ENCODE results near the gene SIRT4.

The SIRT4 gene

DNA sequence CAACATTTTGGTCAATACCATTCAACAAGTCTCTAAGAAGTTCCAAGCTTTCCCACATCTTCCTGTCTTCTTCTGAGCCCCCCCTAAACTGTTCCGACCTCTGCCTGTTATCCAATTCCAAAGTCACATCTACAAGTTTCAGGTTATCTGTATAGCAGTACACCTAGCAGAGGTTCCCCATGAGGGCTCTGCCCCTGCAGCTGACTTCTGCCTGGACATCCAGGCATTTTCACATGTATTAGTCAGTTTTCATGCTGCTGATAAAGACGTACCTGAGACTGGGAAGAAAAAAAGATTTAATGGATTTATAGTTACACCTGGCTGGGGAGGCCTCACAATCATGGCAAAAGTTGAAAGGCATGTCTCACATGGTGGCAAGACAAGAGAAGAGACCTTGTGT lies 35.6 kb downstream of the SIRT4 start:
- TF ChIP-seq, protein P1, sequence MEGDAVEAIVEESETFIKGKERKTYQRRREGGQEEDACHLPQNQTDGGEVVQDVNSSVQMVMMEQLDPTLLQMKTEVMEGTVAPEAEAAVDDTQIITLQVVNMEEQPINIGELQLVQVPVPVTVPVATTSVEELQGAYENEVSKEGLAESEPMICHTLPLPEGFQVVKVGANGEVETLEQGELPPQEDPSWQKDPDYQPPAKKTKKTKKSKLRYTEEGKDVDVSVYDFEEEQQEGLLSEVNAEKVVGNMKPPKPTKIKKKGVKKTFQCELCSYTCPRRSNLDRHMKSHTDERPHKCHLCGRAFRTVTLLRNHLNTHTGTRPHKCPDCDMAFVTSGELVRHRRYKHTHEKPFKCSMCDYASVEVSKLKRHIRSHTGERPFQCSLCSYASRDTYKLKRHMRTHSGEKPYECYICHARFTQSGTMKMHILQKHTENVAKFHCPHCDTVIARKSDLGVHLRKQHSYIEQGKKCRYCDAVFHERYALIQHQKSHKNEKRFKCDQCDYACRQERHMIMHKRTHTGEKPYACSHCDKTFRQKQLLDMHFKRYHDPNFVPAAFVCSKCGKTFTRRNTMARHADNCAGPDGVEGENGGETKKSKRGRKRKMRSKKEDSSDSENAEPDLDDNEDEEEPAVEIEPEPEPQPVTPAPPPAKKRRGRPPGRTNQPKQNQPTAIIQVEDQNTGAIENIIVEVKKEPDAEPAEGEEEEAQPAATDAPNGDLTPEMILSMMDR (IDR thresholded peaks at IDR 0.05; ENCODE audit: insufficient read depth, low read depth, low read length, missing control alignments), result no peak

DNA sequence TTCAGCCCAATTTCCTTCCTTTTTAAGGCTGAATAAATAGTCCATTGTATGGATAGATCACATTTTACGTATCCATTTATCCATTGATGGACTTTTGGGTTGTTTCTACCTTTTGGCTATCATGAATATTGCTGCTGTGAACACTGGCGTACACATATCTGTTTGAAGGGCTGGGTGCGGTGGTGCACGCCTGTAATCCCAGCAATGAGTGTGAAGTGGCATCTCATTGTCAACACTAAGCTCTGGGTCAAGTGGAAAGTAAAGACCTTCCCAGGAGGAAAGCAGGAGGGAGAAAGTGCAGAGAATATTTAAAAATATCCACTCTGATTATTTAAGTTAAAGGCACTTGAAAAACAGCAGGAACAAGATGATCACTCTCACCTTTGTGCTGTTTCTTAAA lies 37.1 kb downstream of the SIRT4 start:
- H3K4me3 ChIP-seq (ENCODE audit: low read depth, low read length), result no peak overlapping the region
- TF ChIP-seq, protein P1 (IDR thresholded peaks at IDR 0.05; ENCODE audit: insufficient read depth, low read depth, low read length, missing control alignments), result no peak
- no peak for DNase-seq (ENCODE audit: low read depth)

More for the DNA sequence above, 35.6 kb downstream of the SIRT4 start:
- H3K4me3 ChIP-seq (ENCODE audit: low read depth, low read length), result no peak overlapping the region
- DNase-seq (ENCODE audit: low read depth), result no peak

DNA sequence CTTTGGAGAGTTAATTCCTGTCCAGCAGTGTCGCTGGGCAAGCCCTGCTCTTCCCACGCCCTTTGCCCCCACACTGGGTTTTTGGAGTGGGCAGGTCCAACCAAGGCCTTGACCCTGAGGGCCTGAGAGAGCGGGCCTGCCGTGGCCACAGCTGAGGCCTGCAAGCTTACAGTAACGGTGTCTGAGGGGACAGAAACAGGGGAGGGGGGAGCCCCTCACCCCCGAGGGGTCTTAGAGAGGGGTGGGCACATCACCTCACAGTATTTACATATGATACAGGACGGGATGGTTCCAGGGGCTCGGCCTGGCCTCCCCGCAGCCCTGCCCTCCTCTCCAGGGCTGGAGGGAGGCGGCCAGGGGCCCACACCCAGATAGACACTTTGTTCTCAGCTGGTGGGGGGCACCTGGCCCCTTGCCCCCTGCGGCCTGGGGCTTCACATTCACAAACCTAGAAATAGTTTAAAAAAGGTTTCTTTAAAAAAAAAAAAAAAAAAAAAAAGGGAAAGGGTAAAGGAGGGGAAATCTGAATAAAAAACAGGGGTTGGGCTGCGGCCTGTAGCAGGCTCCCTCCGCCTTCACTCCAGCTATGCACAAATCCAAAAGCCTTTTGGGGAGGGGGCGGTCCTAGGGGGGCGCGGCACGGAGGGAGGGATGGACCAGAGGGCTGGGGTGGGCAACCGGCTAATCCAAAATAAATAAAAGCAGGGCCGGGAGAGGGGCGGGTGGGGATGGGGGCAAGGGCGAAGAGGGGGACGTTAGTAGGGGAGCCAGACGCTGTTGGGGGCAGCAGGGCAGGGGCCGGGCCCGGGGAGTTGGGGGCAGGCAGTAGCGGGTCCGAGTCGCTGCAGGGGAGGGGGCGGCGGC lies 40.3 kb downstream of the SIRT4 start:
- TF ChIP-seq, protein P1 (IDR thresholded peaks at IDR 0.05; ENCODE audit: insufficient read depth, low read depth, low read length, missing control alignments), result no peak
- DNase-seq (ENCODE audit: low read depth), result no peak
- no peak overlapping the region for H3K4me3 ChIP-seq (ENCODE audit: low read depth, low read length)

DNA sequence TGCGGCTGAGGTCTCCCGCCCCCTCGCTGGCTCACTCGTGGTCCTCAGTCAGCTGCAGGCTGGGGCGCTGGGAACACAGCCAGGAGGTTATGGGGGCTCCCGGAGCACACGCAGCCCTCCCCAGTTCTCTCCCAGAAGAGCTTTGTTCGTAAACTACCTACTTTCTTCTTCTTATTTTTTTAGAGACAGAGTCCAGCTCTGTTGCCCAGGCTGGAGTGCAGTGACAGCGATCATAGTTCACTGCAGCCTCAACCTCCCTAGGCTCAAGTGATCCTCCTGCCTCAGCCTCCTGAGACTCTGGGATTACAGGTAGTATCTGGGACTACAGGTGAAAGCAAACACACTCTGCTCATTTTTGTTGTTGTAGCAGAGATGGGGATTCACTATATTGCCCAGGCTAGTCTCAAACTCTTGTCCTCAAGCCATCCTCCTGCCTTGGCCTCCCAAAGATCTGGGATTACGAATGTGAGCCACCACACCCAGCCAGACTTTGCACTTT lies 41.0 kb downstream of the SIRT4 start:
- no peak overlapping the region for H3K4me3 ChIP-seq (ENCODE audit: low read depth, low read length)
- DNase-seq (ENCODE audit: low read depth), result no peak
- TF ChIP-seq, protein P1 (IDR thresholded peaks at IDR 0.05; ENCODE audit: insufficient read depth, low read depth, low read length, missing control alignments), result no peak

DNA sequence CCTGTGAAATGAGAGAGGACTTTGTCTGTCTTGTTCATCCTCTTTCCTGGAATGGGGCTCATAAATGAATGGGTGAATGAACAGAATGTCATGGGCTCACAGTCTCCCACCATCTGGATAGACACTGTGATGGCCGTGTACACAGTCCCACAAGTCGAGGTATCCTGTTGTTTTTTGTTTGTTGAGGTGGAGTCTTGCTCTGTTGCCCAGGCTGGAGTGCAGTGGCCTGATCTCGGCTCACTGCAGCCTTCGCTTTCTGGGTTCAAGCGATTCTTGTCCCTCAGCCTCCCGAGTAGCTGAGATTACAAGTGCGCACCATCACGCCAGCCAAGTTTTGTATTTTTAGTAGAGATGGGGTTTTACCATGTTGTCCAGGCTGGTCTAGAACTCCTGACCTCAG lies 41.6 kb downstream of the SIRT4 start:
- TF ChIP-seq, protein P1 (IDR thresholded peaks at IDR 0.05; ENCODE audit: insufficient read depth, low read depth, low read length, missing control alignments), result no peak
- H3K4me3 ChIP-seq (ENCODE audit: low read depth, low read length), result no peak overlapping the region
- no peak for DNase-seq (ENCODE audit: low read depth)

DNA sequence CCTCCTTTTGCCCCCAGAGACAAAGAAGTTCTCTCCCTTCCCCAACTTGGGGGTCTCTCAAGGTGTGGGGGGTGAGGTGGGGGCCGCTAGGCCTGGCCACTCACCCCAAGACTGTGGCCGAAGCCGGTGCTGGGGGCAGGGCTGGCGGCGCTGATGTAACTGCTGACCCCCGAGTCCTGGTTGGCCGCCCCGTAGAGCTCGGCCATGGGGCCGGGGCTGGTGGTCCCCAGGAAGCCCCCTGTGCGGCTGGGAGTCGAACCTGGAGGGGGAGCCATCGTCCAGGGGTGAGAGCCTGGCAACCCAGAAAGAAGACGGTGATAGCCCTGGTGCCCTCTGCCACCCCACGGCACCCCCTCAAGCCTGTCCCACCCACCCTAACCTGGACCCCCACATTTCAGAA lies 43.9 kb downstream of the SIRT4 start:
- DNase-seq (ENCODE audit: low read depth), result no peak
- TF ChIP-seq, protein P1 (IDR thresholded peaks at IDR 0.05; ENCODE audit: insufficient read depth, low read depth, low read length, missing control alignments), result no peak
- H3K4me3 ChIP-seq (ENCODE audit: low read depth, low read length), result no peak overlapping the region
